ENCODE measurements around the gene PRRT1B.

Gene PRRT1B

DNA sequence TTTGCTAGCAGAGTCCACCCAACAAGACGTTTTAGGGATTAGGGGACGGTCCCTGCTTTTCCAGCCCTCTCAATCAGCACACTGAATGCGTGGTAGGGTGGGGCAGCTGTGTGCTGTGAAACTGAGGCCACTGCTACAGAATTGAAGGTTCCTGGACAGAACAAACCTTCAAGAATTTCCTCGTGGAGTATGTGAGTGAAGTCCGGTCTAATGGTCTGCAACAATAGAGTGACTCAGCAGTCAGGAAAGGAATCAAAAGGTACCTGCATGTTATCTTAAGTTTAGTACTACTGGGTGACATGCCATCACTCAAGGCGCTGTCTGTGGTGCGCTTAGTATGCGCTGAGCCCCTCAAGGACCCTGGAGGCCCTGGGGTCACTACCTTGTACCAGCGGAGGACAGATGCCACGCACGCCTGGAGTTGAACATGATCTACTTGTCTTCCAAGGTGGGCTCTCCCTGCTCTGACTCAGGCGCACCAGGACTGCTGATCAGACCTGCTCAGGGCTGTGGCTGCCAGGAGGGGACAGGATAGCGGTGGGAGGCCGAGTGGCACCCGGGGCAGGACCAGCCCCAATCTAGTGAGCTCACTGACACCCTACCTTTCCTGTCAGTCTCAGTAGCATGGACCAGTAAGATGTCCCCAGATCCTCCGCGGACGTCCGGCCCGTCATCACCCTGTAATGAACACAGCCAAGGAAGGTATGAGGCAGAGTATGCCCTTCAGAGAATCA is 50.5 kb downstream of the PRRT1B start:
- no peak for DNase-seq (ENCODE audit: low read depth in 2 of 2)

DNA sequence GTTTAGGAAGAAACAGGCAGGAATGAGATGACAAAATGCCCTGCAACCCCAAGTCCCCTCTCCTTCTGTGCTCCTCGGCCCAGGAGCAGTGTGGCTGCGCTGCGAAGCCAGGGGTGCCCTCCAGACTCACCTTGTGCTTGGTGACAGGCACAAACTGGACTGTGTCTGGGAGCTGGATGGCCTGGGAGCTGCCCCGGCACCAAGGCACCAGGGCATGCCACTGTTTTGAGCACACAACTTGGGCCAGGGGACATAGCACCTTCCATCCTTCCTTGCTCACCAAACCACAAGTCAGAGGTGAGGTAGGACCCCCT is 51.1 kb downstream of the PRRT1B start:
- DNase-seq (ENCODE audit: low read depth in 2 of 2): no peak

DNA sequence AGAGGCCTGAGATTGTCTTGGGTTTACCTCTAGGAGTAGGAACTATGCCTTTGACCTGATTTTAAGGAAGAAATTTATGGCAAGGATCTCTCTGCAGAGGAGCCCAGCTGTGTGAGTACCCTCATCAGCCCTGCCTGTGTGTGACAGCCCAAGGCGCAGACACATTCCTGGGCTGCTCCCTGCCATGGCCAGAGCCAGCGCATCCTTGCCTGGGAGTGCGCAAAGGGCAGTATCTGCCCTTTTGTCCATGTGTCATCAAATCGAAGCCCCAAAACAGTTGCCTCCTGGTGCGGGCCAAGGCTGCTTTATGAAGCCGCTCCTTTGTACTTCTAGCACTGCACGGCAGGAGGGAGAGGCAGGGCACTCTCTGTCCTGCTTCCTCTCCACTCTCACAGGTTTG is 51.9 kb downstream of the PRRT1B start:
- DNase-seq (ENCODE audit: low read depth in 2 of 2): no peak

DNA sequence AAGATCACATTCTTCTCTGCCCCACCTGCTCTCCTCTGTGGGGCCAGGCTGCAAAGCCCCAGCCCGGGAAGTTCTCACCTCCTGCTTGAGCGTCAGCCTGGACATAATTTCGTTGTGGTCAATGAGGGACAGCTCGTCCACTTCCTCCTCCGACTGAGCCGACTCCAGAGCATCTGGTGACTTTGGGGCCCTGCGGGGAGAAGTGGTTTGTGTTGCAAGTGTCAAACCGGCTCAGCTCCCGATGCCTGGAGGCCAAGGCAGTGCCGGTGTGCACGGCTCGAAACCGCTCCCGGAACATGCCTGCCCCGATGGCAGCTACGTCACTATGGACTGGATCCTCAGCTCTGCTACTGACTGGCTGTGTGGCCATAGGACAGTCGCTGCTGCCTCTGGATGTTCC is 52.8 kb downstream of the PRRT1B start:
- no peak for DNase-seq (ENCODE audit: low read depth in 2 of 2)

DNA sequence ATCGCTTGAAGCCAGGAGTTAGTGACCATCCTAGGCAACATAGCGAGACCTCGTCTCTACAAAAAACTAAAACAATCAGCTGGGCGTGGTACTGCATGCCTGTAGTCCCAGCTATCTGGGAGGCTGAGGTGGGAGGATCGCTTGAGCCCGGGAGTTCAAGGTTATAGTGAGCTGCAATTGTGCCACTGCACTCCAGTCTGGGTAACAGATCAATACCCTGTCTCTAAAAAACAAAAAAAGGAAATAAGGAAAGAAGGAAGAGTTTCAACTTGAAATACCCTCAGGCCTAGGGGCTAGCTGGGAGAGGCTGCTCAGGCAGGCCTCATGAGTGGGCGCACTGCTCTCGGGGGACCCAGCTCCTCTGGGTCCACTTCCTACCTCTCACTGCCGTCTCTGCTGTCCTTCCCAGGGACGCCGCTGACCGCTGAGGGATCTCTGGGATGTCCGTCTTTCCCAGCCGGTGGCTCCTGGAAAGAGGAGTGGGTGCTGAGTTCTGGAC is 56.4 kb downstream of the PRRT1B start:
- no peak for DNase-seq (ENCODE audit: low read depth in 2 of 2)

DNA sequence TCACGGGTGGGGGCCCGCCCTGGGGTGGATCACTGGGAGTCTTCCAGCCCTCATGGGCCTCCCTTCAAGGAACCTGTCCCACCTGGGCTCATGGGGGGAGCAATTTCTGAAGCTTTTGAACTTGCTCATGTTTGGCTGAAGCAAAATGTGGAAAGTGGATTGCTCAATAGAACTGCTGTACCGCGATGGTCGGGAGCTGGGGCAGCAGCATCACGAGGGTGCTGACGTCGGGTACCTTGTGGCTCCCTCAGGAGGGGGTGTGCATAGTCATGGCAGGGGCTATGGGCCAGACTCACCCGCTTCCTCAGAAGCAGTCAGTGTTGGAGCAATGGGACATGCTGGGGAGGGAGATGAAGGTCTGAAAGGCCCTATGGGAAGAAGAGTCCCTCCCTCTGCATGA is 57.9 kb downstream of the PRRT1B start:
- no peak for DNase-seq (ENCODE audit: low read depth in 2 of 2)

DNA sequence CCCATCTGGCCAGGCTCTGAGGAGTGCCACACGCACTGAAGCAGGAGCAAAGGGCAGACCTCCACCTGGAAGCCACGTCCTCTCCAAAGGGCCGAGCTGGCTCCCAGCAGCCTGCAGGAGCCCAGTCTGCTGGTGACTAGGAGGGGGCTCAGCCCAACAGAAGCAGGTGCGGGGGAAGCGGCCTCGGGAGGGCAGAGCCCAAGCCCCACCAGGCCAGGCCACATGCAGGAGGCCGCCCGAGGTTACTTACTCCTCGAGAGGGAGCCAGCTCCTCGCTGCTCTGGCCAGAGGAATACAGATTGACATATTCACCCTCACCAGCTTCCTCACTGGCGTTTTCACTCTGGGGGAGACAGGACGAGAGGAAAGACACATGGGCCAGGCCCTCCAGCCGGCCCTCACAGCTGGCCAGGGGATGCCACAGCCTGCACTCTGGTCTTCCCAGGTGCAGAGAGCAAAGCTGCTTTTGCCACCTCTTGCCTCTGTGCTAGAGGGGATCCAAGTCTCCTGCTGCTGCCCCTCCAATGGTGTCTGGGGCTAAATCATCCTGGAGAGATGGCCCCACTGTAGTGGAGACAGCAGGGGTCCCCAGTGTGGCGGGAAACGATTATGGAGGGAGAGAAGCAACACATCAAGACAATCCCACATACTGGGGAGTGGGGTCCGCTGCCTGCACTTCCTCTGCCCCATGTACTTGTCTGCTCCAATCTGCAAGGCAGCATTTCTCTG is 58.6 kb downstream of the PRRT1B start:
- no peak for DNase-seq (ENCODE audit: low read depth in 2 of 2)

DNA sequence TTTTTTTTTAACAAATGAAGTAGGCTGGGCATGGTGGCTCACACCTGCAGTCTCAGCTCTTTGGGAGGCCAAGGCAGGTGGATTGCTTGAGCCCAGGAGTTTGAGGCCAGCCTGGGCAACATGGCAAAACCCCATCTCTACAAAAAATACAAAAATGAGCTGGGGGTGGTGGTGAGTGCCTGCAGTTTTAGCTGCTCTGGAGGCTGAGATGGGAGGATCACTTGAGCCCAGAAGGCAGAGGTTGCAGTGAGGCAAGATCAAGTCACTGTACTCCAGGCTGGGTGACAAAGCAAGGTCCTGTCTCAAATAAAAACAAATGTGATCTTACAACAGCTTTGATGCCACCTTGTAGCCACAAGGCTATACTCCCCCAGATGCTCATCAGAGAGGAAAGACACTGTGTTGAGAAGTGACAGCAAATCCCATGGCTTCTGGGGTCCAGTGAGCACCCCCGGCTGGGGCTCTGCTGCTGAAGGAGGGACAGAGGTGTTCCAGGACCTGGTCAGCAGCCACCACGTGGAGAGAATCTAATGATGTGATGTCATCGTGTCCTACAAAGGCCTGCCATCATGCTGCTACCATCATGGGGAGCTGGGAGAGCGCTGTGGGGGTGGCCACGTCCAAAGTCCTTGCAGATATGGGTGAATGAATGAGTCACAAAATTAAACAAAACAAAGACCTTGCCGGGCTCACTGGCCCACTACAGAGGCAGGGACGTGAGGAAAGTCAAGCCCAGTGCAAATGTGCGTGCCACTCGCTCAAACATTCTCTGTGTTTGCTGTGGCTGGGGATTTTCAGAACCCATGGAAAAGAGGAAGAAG is 60.7 kb downstream of the PRRT1B start:
- no peak for DNase-seq (ENCODE audit: low read depth in 2 of 2)

DNA sequence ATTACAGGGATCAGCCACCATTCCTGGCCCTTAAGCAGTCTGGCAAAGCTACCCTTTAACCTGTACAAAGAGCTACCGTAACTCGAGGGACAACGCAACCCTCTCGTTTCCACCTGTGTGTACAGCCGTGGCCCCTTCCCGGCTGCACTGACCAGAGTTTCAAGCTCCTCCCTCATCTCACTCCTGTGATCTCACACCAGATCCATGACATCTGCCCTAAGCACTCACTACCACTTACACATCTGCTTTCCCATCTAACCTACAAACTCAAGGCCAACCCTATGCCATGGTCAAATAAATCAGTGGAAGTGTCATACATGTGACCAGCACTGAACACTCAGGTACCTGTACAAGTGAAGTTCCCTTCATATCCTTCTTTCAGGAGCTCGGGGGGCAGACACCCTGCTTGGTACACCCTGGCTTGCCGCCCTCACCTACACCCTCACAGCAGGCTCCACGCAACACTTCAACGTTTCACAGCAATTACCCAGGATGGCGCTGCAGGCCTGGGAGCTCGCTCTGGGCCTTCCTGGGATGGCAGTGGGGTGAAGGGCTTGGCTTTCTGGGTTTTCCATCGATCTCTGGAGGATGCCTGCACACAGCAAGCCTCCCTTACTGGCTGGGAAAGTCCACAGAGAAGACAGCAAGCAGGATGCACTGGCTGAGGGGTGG is 61.7 kb downstream of the PRRT1B start:
- DNase-seq (ENCODE audit: low read depth in 2 of 2): no peak

DNA sequence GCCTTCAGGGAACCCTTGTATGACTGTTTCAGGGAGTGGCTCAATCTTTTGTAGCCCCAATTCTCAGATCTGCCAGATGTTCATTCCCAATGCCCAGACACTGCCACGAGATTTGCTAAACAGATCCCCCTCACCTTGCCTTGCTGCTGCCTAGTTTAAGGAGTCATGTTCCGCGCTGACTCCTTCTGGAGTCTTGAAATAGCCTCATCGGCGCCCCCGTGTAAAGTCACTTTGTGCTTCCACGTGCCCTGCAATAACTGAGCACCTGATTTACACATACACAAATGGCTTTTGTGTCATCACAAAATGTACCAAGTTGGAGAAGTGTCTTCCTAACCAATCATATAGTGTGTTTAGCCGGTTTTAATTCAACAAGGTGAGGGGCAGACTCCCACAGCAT is 62.3 kb downstream of the PRRT1B start:
- no peak for DNase-seq (ENCODE audit: low read depth in 2 of 2)

DNA sequence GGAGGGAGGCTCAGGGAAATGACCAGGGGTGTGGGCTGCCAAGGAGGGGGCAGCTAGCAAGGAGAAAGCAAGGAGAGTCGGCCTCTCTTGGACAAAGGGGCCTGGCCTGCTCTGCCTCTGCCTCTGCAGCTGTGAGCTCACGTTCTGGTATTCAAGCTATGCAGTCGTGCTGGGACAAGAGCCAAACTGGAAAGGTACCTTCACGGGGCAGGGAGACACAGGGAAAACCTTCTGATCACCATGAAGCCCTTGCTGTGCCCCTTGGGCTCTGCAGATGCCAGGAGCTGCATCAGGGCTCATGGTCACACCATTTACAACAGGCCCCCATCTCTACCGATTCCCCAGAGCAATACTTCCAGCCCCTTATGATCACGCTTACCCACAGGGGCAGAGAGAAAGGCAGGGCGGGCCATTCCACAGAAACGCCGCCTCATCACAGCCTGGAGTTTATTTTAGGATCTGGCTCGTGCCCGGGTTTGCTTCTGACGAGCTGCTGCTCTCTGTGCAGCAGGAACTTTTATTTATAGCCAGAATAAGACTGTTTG is 63.2 kb downstream of the PRRT1B start:
- DNase-seq (ENCODE audit: low read depth in 2 of 2): no peak

Measured in stimulated activated CD8-positive, alpha-beta memory T cell treated with anti-CD3 and anti-CD28 coated beads, Interleukin-7, amount 100 ng/mL, for 1 hour (primary cell).